Retina (tissue), 1 donor: ENCODE measurements around the gene ATXN1L.
"Not testable (repeated sequence)": the region's sequence is repeated elsewhere in the genome, so short reads cannot be mapped to it uniquely, and the experiment has no call there.

Experiments
- DNase-seq: peaks from one replicate; pipeline ENCODE4 v3.0.0-alpha.2; 2016

The ATXN1L gene, protein sequence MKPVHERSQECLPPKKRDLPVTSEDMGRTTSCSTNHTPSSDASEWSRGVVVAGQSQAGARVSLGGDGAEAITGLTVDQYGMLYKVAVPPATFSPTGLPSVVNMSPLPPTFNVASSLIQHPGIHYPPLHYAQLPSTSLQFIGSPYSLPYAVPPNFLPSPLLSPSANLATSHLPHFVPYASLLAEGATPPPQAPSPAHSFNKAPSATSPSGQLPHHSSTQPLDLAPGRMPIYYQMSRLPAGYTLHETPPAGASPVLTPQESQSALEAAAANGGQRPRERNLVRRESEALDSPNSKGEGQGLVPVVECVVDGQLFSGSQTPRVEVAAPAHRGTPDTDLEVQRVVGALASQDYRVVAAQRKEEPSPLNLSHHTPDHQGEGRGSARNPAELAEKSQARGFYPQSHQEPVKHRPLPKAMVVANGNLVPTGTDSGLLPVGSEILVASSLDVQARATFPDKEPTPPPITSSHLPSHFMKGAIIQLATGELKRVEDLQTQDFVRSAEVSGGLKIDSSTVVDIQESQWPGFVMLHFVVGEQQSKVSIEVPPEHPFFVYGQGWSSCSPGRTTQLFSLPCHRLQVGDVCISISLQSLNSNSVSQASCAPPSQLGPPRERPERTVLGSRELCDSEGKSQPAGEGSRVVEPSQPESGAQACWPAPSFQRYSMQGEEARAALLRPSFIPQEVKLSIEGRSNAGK

DNA sequence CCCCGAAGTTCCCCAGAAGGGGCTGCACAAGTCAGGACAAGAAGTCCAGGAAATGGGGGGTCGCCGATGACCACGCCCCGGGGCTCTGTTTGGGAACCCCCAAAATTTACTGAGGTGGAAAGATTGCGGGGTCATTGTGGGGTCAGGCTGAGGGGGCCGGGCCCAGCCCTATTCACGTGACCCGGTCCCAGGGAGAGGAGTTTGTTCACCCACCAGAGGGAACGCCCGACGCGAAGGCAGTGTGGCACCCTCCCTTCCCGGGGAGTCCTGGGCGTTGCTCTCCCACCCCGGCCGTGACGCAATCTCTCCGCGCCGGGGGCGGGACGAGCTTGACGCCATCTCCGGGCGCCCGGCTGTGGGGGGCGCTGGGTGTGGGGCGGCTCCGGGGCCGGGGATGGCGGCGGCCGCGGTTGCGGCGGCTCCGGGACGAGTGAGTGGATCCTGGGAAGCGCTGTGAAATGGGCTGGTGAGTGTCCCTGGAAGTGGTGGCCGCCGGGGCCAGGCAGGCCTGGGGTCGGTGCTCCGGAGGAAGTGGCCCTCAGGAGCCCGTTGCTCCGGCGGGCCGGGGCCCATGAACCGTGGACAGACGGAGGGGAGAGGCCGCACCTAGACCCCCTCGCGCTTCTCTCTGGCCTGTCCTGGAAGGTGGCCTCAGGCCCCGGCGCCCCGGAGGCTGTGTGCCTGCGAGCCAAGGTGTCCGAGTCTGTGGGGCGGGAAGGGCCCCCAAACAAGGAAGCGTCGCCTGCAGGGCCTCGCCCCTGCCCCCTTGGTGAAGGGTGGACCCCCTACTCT lies at the start of gene ATXN1L:
TSS of gene ATXN1L (plus strand) at position 338 of the 792 bp plus-strand sequence. CDS start 3,765 bp downstream, outside the sequence.
- DNase-seq, result peak; percentile 94

DNA sequence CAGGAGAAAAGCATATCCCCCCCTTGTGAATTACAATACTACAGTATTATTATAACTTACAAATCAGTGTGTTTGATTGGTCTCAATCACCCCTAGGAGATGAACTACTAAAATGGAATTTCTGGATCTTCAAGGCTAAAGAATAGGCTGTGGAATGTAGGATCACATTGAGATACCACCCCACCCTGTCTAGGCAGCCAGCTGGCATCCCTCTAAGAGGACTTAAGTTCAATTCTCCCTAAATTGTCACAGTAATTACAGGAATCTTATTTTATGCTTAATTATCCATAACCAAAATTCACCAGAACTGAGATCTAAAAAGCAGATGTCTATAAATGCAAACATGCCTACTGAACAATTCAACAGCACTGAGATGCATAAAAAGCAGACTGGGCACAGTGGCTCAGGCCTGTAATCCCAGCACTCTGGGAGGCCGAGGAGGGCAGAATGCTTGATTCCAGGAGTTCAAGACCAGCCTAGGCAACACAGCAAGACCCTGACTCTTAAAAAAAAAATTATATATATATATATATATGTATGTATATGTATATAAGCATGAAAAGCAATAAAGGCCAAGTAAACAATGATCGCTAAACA lies 49.2 kb upstream of the ATXN1L start:
- DNase-seq, result no peak

DNA sequence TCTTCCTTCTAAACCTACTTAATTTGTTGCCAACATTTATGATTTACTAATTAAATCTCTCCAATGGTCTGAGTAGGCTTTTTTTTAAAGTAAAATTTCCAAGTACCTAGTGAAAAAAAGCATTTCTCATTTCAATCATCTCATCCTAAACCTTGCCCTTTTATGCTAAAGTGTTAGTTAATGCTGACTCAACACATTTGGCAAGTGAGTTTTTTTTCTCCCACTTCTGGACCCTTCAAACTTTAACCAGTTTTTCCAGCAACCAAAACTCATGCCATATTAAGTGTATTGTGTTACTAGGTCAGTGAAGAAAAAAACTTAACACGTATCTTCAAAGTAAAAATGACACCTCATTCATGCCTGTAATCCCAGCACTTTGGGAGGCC lies 42.5 kb upstream of the ATXN1L start:
- DNase-seq, result no peak

DNA sequence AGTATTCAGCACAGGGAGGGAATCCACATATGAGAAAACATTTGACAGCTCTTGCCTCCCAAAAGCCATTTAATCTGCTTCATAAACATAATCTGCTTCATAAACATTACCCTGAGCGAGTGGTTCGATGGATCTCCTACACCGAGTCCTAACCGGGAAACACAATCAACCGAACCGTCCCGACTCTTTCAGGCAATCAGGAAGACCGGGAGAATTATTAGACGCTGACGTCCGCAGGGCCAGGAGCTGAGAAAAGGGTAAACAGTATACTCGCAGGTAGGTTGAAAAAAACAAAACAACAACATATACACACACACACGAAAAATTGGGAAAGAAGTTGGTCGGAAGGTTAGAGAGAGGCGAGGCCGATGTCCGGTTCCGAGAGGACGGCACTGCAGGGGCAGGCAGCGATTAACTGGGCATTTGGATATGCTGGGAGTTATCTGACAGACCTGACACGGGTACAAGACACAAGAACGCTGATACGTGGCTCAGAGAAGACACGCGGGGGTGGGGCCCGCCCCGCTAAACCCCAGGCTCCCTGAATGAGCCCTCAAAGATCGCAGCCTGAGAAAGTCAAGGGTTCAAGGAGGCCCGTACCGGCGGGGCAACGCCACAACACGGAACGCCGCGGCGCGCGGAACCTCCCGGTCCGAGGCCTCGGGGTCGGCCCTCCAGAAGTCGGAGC lies 37.7 kb upstream of the ATXN1L start:
- DNase-seq, result no peak

- peak; percentile 98 for DNase-seq
These were observed 37.0 kb upstream of the ATXN1L start, which contains the start of gene AP1G1 for GRCh38 chr16:71808593-71809459. AP1G1 (minus strand) TSS chr16:71808834; CDS start chr16:71789479, 19,355 bp downstream.

DNA sequence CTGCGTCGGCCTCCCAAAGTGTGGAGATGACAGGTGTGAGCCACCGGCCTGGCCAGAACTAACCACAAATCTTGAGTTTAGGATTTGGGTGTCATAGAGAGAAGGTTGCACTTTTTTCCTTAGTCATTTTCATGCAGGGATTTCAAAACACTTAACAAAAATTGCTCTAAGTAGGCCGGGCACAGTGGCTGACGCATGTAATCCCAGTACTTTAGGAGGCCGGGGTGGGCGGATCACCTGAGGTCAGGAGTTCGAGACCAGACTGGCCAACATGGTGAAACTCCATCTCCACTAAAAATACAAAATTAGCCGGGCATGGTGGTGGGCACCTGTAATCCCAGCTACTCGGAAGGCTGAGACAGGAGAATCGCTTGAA lies 35.6 kb upstream of the ATXN1L start:
- not testable (repeated sequence) for DNase-seq

DNA sequence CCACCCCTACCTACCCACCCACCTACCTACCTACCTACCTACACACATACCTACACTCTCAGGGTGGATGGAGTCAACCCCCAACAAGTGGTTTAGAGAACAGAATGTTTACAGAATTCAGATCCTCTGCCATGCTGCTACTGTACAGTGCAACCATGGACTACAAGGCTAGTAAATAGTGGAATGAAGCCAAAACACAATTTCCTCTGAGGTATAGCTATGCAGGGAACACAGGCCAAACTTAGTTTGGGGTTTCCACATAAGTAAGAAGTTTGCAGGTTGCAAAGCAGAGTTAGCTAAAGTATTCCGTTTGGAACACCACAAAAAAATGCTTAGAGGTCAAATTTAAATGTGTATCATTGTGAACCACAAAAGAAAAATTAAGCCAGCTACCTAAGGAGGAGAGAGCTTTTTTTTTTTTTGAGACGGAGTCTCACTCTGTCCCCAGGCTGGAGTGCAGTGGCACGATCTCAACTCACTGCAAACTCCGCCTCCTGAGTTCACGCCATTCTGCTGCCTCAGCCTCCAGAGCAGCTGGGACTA lies 34.4 kb upstream of the ATXN1L start:
- no peak for DNase-seq

- DNase-seq, result not testable (repeated sequence)
These were observed 28.6 kb upstream of the ATXN1L start for GRCh38 chr16:71817155-71817500.

- no peak for DNase-seq
These were observed 19.2 kb upstream of the ATXN1L start for GRCh38 chr16:71826533-71827017.

DNA sequence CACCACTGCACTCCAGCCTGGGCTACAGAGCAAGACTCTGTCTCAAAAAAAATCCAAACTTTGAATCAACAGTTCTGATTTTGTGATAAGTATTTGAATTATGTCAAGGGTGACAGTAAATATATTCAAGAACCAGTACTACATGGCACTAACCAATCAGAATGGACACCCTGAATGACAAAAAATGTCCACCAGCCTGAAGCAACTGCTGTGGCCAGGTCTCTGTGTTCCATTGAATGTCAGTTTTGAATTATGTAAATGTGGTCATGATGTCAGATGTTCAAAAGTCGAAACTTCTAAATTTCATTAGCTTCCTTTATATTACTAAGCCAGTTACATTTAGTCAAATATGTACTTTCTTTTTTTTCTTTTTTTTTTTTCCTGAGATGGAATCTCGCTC lies 15.4 kb upstream of the ATXN1L start:
- DNase-seq, result no peak

GRCh38 chr16:71831698-71832097 lies 14.1 kb upstream of the ATXN1L start:
- DNase-seq, result not testable (repeated sequence)

GRCh38 chr16:71832112-71832511 lies 13.7 kb upstream of the ATXN1L start:
- DNase-seq, result not testable (repeated sequence)

DNA sequence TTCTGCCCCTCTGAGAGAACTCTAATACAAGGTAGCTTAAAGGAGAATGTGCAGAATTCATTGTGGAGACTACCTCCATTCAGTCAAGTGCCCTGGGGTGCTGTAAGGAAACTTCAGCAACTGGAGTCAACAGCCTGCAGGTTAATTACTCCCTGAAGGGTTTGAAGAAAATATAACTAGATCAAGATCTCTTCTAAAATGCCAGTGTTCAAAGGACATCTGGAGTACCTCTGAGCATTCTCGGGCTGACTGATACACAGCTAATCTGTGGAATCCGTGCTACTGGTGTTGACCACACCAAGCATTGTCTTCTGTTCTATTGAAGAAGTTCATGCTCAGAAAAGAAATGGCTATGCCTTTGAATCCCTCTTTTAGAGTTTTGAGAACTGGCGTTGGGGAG lies 11.5 kb upstream of the ATXN1L start:
- DNase-seq, result no peak

DNA sequence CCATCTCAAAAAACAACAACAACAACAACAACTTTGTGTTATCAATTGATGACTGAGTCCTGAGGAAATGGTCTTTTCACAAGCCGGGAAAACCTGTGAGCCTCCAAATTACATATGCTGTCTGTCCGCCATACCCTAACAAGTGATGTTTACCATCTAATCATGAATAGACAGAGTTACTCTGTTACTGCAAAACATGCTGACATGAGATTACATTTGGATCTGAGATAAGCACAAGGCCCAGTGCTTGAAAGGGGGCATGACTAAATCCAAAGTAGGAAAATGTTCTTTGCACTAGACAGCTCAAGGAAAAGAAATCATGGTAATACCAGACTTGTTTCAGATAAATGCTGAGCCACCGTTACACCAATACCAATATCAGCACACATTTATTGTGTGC lies 8.6 kb upstream of the ATXN1L start:
- DNase-seq, result no peak

GRCh38 chr16:71840052-71840451 lies 5.7 kb upstream of the ATXN1L start:
- no peak for DNase-seq

- DNase-seq, result no peak
These were observed 2.2 kb upstream of the ATXN1L start for GRCh38 chr16:71843572-71843971.

- DNase-seq, result no peak
These were observed 655 bp downstream of the ATXN1L start for GRCh38 chr16:71846431-71846830.

- no peak for DNase-seq
These were observed 1.3 kb downstream of the ATXN1L start for GRCh38 chr16:71847096-71847495.

GRCh38 chr16:71848622-71849021 lies 2.8 kb downstream of the ATXN1L start:
- no peak for DNase-seq

- no peak for DNase-seq
These were observed 6.0 kb downstream of the ATXN1L start for GRCh38 chr16:71851746-71852145.

DNA sequence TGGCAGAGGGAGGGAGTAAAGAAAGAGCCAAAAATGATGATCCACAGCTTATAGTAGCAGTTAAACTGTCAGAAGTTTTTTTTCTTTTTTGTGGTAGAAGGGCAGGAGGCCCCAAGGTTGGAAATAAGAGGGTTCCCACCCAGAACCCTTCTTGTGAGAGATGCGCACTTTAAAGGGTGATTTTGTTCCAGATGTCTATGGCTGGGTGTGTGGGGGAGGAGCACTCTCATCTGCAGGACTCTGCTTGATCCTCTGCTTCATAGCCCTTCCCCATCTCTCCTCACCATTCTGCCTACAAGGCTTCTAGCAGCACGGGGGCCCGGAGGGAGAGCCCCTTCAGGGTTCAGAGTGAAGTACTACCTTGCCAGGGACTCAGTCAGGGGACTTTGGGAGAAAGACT lies 6.4 kb downstream of the ATXN1L start:
- no peak for DNase-seq
